ENCODE measurements around the gene ACOX2.
"Not testable (repeated sequence)": the region's sequence is repeated elsewhere in the genome, so short reads cannot be mapped to it uniquely, and the experiment has no call there.

The ACOX2 gene

GRCh38 chr3:58535531-58536500, 1.2 kb downstream of the ACOX2 start:
- Histone ChIP-seq H3K9me3 (ENCODE audit: control insufficient read depth, low read length) (no peaks in the 10 kb centered on the region), H3K36me3 (ENCODE audit: control insufficient read depth, insufficient read depth, low read length) (no peaks in the 10 kb centered on the region), H3K4me3 (ENCODE audit: insufficient read depth, low read depth, low read length, poor library complexity, severe bottlenecking) (no peak overlapping the region), H3K4me1 (ENCODE audit: control insufficient read depth, insufficient read depth, low read length, poor library complexity, severe bottlenecking) (no peaks in the 10 kb centered on the region), H3K27ac (ENCODE audit: insufficient read depth, low read length, poor library complexity, severe bottlenecking) (no peak overlapping the region), H3K27me3 (replicated peaks; ENCODE audit: control insufficient read depth, insufficient read depth, low read length, poor library complexity, severe bottlenecking) (no peaks in the 10 kb centered on the region)
- DNase-seq, result no peak

DNA sequence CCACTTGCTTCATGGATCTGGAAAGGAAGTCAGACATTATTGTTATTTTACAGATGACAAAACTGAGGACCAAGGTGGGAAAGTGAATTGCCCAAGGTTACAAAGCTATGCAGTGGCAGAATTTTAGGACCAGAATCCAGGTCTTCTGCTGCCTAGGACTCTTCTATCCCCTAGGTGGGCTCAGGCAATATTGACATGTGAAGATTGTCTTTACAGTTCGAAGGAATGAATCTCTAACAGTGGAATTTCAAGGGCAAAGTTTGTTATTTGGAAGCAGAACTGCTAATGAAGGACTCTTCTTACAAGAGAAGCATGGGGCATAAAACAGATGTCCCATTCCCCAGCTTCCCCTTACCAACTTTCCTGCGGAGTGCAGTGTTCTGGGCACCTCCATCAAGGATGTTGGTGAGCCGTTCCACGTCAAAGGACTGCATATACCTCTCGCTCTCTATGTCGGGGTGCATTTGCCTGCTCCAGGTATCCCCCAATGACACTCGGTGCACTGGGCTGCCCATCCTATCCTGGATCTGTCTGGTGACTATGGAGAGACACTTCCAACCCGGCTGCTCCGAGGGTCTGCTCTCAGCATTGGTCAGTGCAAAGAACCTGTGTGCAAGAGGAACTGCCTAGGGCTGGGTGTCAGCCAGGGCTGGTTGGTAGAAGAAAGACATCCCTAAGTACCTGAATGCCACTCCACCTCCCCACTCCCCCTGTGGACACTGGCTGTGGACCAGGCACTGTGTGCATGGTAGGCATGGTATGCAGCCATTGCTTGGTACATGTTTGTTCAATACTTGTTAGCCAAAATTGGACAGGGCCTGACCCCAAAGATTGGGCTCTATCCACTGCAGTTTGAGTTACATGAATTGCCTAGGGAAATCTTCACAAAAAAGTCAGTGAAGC, 2.1 kb downstream of the ACOX2 start:
- no peaks in the 10 kb centered on the region for H3K27me3 ChIP-seq (replicated peaks; ENCODE audit: control insufficient read depth, insufficient read depth, low read length, poor library complexity, severe bottlenecking)
- H3K9me3 ChIP-seq (ENCODE audit: control insufficient read depth, low read length), result no peaks in the 10 kb centered on the region
- no peak overlapping the region for H3K27ac ChIP-seq (ENCODE audit: insufficient read depth, low read length, poor library complexity, severe bottlenecking)
- no peak overlapping the region for H3K4me3 ChIP-seq (ENCODE audit: insufficient read depth, low read depth, low read length, poor library complexity, severe bottlenecking)
- H3K4me1 ChIP-seq (ENCODE audit: control insufficient read depth, insufficient read depth, low read length, poor library complexity, severe bottlenecking), result no peaks in the 10 kb centered on the region
- no peak for DNase-seq
- no peaks in the 10 kb centered on the region for H3K36me3 ChIP-seq (ENCODE audit: control insufficient read depth, insufficient read depth, low read length)

DNA sequence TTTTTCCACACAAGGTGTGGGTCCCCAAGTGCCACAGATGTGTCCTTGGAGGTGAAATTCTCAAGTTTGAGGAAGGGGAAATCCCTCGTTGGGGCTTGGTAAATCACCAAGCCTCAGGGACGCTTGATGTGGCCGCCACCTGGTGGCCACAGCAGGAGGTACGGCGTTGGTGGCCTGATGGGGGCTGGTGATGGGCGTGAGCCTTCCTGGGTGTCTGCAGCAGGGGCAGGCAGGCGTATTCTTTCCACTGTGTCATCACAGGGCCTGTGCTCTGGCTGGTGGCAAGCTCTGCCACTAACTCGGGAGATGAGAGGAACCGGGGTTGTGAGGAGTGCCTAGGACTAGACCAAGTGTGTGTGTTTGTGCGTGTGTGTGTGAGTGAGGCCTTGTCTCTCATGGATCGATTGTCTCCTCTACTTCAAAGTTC, 4.2 kb downstream of the ACOX2 start:
- H3K4me3 ChIP-seq (ENCODE audit: insufficient read depth, low read depth, low read length, poor library complexity, severe bottlenecking), result no peak overlapping the region
- no peaks in the 10 kb centered on the region for H3K27me3 ChIP-seq (replicated peaks; ENCODE audit: control insufficient read depth, insufficient read depth, low read length, poor library complexity, severe bottlenecking)
- DNase-seq, result peak; percentile 55 to 61 (median 56)
- no peaks in the 10 kb centered on the region for H3K9me3 ChIP-seq (ENCODE audit: control insufficient read depth, low read length)
- no peaks in the 10 kb centered on the region for H3K4me1 ChIP-seq (ENCODE audit: control insufficient read depth, insufficient read depth, low read length, poor library complexity, severe bottlenecking)
- no peaks in the 10 kb centered on the region for H3K36me3 ChIP-seq (ENCODE audit: control insufficient read depth, insufficient read depth, low read length)
- no peak overlapping the region for H3K27ac ChIP-seq (ENCODE audit: insufficient read depth, low read length, poor library complexity, severe bottlenecking)

DNA sequence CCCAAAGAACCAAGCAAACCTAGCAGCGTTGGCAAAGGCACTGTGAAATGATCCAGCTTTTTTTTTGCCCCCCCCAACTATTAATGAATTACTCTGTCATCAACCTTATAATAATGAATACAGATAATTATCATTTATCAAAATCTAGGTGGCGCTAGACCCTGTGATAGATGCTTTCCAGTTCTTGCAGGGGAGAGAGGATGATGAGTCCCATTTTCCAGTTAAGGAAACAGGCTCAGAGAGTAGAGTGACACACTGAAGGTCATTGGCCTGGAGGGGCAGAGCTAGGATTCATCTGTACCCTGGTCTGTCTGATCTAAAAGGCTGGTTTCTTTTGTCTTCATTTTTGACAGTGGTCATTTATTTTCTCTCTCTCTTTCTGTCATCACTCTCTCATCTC, 5.0 kb downstream of the ACOX2 start:
- Histone ChIP-seq H3K4me3 (ENCODE audit: insufficient read depth, low read depth, low read length, poor library complexity, severe bottlenecking) (no peak overlapping the region), H3K27me3 (replicated peaks; ENCODE audit: control insufficient read depth, insufficient read depth, low read length, poor library complexity, severe bottlenecking) (no peaks in the 10 kb centered on the region), H3K36me3 (ENCODE audit: control insufficient read depth, insufficient read depth, low read length) (no peaks in the 10 kb centered on the region), H3K9me3 (ENCODE audit: control insufficient read depth, low read length) (no peaks in the 10 kb centered on the region), H3K4me1 (ENCODE audit: control insufficient read depth, insufficient read depth, low read length, poor library complexity, severe bottlenecking) (no peaks in the 10 kb centered on the region), H3K27ac (ENCODE audit: insufficient read depth, low read length, poor library complexity, severe bottlenecking) (no peak overlapping the region)
- DNase-seq, result no peak

DNA sequence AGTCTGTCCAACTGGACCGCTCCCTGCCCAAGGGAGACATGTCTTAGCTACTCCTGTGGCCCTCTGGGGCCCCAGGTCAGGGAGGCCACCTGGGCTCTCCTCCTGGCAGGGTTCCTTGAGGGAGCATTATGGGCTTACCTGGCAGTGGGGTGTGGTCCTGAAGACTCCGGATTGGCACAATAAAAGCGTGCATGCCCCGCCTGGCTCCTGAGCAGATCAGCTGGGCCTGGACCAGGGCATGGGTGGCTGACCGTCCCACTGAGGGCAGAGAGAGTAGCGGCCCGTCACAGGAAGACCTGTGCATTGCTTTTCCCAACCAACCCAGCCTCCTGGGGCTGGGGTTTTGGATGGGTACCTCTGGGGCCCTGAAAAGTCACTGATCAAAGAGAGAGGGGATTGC, 5.4 kb downstream of the ACOX2 start:
- Histone ChIP-seq H3K36me3 (ENCODE audit: control insufficient read depth, insufficient read depth, low read length) (no peaks in the 10 kb centered on the region), H3K9me3 (ENCODE audit: control insufficient read depth, low read length) (no peaks in the 10 kb centered on the region), H3K4me3 (ENCODE audit: insufficient read depth, low read depth, low read length, poor library complexity, severe bottlenecking) (no peak overlapping the region), H3K27me3 (replicated peaks; ENCODE audit: control insufficient read depth, insufficient read depth, low read length, poor library complexity, severe bottlenecking) (no peaks in the 10 kb centered on the region), H3K4me1 (ENCODE audit: control insufficient read depth, insufficient read depth, low read length, poor library complexity, severe bottlenecking) (no peaks in the 10 kb centered on the region), H3K27ac (ENCODE audit: insufficient read depth, low read length, poor library complexity, severe bottlenecking) (no peak overlapping the region)
- DNase-seq, result no peak

- no peaks in the 10 kb centered on the region for H3K9me3 ChIP-seq (ENCODE audit: control insufficient read depth, low read length)
- H3K27ac ChIP-seq (ENCODE audit: insufficient read depth, low read length, poor library complexity, severe bottlenecking), result no peak overlapping the region
- no peak for DNase-seq
- H3K36me3 ChIP-seq (ENCODE audit: control insufficient read depth, insufficient read depth, low read length), result no peaks in the 10 kb centered on the region
- H3K4me1 ChIP-seq (ENCODE audit: control insufficient read depth, insufficient read depth, low read length, poor library complexity, severe bottlenecking), result no peaks in the 10 kb centered on the region
- H3K27me3 ChIP-seq (replicated peaks; ENCODE audit: control insufficient read depth, insufficient read depth, low read length, poor library complexity, severe bottlenecking), result no peaks in the 10 kb centered on the region
- no peak overlapping the region for H3K4me3 ChIP-seq (ENCODE audit: insufficient read depth, low read depth, low read length, poor library complexity, severe bottlenecking)
Observed at GRCh38 chr3:58530354-58530865, 6.6 kb downstream of the ACOX2 start.

GRCh38 chr3:58529516-58530353, 7.3 kb downstream of the ACOX2 start:
- DNase-seq, result no peak
- H3K4me1 ChIP-seq (ENCODE audit: control insufficient read depth, insufficient read depth, low read length, poor library complexity, severe bottlenecking), result no peaks in the 10 kb centered on the region

DNA sequence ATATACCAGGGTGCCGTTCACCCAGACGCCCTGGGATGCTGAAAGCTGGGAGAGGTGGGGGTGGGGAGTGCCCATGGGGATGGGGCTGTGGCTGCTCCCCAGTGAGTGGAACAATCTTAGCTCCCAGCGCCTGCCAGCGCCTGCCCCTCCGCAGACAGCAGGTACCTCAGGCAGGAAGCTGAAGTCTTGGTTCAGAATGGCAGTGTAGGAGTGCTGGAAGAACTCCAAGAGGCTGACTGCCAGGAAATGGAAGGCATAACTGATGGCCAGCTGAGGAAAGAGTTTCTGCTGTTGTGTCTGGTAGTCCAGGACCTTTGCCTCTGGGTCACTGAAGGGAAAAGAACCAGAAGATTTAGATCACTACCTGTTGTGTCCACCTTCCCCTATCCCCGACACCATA, 8.4 kb downstream of the ACOX2 start:
- no peak for DNase-seq

More at GRCh38 chr3:58529516-58530353, 7.3 kb downstream of the ACOX2 start:
- H3K9me3 ChIP-seq (ENCODE audit: control insufficient read depth, low read length), result no peaks in the 10 kb centered on the region
- no peak overlapping the region for H3K27ac ChIP-seq (ENCODE audit: insufficient read depth, low read length, poor library complexity, severe bottlenecking)
- H3K36me3 ChIP-seq (ENCODE audit: control insufficient read depth, insufficient read depth, low read length), result no peaks in the 10 kb centered on the region
- no peak overlapping the region for H3K4me3 ChIP-seq (ENCODE audit: insufficient read depth, low read depth, low read length, poor library complexity, severe bottlenecking)
- H3K27me3 ChIP-seq (replicated peaks; ENCODE audit: control insufficient read depth, insufficient read depth, low read length, poor library complexity, severe bottlenecking), result no peaks in the 10 kb centered on the region

GRCh38 chr3:58527440-58527839, 9.6 kb downstream of the ACOX2 start:
- not testable (repeated sequence) for H3K4me3 ChIP-seq (ENCODE audit: insufficient read depth, low read depth, low read length, poor library complexity, severe bottlenecking); DNase-seq; H3K9me3 ChIP-seq (ENCODE audit: control insufficient read depth, low read length); H3K27ac ChIP-seq (ENCODE audit: insufficient read depth, low read length, poor library complexity, severe bottlenecking); H3K4me1 ChIP-seq (ENCODE audit: control insufficient read depth, insufficient read depth, low read length, poor library complexity, severe bottlenecking); H3K27me3 ChIP-seq (replicated peaks; ENCODE audit: control insufficient read depth, insufficient read depth, low read length, poor library complexity, severe bottlenecking); H3K36me3 ChIP-seq (ENCODE audit: control insufficient read depth, insufficient read depth, low read length)

More for the DNA sequence above, 8.4 kb downstream of the ACOX2 start:
- no peak overlapping the region for H3K4me3 ChIP-seq (ENCODE audit: insufficient read depth, low read depth, low read length, poor library complexity, severe bottlenecking)
- no peaks in the 10 kb centered on the region for H3K36me3 ChIP-seq (ENCODE audit: control insufficient read depth, insufficient read depth, low read length)
- no peaks in the 10 kb centered on the region for H3K27me3 ChIP-seq (replicated peaks; ENCODE audit: control insufficient read depth, insufficient read depth, low read length, poor library complexity, severe bottlenecking)
- H3K4me1 ChIP-seq (ENCODE audit: control insufficient read depth, insufficient read depth, low read length, poor library complexity, severe bottlenecking), result no peaks in the 10 kb centered on the region
- no peaks in the 10 kb centered on the region for H3K9me3 ChIP-seq (ENCODE audit: control insufficient read depth, low read length)
- no peak overlapping the region for H3K27ac ChIP-seq (ENCODE audit: insufficient read depth, low read length, poor library complexity, severe bottlenecking)

Measured in effector memory CD4-positive, alpha-beta T cell (primary cell).